NCI-H187 treated with DMSO at 0.1 percent for 48 hours (cell line): ENCODE data around the gene TDRD6.

Experiments
- DNase-seq: peaks from one replicate; lab custom pipeline; 2025; lab: John Stamatoyannopoulos, UW

The TDRD6 gene

DNA sequence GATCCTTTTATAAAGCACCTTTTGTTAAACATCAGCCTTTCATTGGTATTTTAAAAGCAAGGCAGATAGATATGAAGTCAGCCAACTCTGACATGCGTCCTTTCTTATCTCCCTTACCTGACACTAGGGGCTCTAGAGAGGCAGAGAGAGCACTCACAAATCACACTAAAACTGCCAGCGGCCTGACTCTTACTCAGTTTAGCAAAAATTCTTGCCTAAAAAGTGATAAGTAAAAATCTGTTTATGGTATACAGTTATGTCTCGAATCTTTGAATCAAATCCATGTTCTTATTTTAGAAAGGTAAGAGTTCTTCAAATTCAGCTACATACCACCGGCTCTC lies 10.4 kb upstream of the TDRD6 start:
- no peak for DNase-seq

DNA sequence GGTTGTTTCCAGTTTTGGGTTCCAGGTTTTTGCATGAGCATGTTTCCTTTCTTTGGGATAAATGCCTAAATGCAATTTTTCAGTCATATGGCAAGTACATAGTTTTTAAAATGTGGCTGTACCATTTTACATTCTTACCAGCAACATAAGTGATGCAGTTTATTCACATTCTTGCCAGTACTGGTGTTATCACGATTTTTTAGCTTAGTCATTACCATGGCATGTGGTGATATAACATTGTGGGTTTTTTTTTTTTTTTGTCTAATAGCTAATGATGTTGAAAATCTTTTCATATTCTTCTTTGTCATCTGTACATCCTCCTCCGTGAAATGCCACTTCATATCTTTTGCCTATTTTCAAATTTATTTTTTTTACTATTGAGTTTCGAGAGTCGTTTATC lies 2.9 kb upstream of the TDRD6 start:
- no peak for DNase-seq

DNA sequence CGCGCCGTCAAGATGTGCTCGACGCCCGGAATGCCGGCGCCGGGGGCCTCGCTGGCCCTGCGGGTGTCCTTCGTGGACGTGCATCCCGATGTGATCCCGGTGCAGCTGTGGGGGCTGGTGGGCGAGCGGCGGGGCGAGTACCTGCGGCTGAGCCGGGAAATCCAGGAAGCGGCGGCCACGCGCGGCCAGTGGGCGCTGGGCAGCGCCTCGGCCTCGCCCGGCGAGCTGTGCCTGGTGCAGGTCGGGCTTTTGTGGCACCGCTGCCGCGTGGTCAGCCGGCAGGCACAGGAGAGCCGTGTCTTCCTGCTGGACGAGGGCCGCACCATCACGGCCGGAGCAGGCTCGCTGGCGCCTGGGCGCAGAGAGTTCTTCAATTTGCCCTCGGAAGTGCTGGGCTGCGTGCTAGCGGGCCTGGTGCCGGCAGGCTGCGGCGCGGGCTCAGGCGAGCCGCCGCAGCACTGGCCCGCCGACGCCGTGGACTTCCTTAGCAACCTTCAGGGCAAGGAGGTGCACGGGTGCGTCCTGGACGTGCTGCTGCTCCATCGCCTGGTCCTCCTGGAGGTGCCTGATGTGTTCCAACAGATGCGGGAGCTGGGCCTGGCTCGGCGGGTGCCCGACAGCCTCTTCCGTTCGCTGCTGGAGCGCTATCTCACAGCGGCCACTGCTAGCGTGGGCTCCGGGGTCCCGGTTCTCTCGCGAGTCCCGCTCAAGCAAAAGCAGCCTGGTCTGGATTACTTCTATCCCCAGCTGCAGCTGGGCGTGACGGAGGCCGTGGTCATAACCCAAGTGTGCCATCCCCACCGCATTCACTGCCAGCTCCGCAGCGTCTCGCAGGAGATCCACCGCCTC lies 656 bp downstream of the TDRD6 start:
- no peak for DNase-seq

DNA sequence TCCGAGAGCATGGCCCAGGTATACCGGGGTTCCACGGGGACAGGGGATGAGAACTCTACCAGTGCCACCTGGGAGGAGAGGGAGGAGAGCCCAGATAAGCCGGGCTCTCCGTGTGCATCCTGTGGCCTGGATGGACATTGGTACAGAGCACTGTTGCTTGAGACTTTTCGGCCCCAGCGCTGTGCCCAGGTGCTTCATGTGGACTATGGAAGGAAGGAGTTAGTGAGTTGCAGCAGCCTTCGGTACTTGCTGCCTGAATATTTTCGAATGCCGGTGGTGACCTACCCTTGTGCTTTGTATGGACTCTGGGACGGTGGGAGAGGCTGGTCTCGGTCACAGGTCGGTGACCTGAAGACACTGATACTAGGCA lies 1.3 kb downstream of the TDRD6 start:
- DNase-seq = no peak

DNA sequence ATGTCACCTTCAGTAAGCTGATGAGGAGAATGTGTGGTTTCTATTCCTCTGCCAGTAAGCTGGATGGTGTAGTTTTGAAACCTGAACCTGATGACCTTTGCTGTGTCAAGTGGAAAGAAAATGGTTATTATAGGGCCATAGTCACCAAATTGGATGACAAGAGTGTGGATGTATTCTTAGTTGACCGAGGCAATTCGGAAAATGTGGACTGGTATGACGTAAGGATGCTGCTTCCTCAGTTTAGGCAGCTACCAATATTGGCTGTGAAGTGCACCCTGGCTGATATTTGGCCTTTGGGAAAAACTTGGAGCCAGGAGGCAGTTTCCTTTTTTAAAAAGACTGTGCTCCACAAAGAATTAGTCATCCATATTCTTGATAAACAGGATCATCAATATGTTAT lies 2.0 kb downstream of the TDRD6 start:
- DNase-seq = no peak

DNA sequence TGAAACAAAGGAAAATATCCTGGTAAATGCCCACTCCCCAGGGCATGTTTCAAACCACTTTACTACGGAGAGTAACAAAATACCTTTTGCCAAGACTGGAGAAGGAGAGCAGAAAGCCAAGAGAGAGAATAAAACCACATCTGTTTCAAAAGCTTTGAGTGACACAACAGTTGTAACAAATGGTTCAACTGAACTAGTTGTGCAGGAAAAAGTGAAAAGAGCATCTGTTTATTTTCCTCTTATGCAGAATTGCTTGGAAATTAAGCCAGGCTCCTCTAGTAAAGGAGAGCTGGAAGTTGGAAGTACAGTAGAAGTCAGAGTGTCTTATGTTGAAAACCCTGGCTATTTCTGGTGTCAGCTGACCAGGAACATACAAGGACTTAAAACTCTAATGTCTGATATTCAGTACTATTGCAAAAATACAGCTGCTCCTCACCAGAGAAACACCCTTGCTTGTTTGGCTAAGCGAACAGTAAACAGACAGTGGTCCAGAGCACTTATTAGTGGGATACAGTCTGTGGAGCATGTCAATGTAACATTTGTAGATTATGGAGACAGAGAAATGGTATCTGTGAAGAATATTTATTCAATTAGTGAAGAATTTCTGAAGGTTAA lies 2.6 kb downstream of the TDRD6 start:
- no peak for DNase-seq

DNA sequence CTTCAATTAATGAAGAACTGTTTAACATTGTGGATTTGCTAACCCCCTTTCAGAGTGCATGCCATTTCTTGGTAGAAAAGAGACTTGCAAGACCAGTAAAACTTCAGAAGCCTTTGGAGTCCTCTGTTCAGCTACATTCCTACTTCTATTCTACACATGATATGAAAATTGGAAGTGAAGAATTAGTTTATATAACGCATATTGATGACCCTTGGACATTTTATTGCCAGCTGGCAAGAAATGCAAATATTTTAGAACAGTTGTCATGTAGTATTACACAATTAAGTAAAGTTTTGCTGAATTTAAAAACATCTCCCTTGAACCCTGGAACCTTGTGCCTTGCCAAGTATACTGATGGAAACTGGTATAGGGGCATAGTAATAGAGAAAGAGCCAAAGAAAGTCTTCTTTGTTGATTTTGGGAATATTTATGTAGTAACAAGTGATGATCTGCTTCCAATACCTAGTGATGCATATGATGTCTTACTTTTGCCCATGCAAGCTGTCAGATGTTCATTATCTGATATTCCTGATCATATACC lies 3.3 kb downstream of the TDRD6 start:
- no peak for DNase-seq

DNA sequence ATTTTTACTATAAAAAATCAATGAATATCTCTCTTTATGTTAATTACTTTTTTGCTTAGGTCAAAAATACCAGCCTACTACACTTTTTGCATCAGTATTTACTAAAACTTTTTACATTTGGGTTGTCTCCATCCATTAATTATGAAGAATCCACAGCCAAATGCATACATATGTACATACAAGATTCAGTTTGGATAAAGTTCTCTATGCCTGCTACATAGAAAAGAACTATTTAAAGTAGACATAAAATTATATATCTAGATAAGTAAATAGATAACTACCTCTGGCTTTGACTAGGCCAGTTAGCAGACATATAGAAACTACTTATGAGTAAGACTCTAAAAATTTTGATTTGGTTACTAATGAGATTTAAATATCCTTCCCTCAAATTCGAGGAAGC lies 12.3 kb downstream of the TDRD6 start:
- no peak for DNase-seq

DNA sequence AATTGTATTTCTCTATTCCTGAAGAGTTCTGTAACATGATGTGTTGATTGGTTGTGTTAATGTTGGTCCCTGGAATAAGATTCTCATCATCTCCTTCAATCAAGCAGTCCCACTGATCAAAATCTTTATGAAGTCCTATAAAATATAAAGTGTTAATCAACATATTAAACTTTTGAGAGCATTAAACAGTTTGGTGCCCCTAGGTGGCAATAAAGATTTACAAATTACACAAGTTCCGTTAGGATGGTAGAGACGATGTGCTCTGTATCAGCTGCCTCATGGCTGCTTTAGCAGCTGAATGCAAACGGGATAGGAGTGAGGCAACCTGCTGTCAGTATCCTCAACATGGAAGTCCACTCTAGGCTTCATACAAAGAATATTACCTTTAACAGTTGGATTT lies 16.9 kb downstream of the TDRD6 start:
- no peak for DNase-seq

DNA sequence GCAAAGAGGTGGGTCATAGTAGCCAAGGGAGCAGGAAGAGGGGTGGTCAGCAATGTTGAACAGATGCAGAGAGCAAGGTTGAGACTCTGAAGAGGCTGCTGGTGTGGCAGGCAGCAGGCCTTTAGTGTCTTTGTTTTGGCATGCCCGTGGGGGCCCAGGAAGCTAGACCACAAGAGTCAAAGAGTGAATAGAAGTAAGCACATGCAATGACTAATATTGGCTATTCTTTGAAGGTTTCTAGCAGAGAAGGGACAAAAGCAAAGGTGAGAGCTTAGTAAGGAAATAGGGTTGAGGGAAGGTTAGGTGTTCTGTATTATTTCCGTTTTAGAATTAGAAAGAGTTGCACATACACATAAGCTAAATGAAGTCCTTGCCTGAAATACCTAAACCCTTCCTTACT lies 18.8 kb downstream of the TDRD6 start:
- DNase-seq = no peak

DNA sequence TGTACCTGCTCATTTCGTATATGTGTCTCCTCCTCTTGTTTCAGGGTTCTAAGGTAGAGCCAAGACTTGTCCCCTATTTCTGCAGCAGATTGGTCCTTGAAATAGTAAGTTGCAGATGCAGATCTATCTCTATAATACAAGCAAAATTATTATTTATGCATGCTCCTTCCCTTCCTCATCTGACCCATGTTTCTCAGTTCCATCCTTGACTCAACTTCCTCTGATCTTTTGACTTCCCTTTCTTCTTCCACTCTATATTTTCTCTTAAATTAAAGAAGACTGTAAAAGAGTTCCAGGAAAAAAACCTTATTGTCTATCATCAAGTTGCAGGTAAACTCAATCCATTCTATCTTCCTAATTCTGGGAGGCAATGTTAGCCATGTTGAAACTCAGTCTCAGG lies 23.8 kb downstream of the TDRD6 start:
- no peak for DNase-seq

DNA sequence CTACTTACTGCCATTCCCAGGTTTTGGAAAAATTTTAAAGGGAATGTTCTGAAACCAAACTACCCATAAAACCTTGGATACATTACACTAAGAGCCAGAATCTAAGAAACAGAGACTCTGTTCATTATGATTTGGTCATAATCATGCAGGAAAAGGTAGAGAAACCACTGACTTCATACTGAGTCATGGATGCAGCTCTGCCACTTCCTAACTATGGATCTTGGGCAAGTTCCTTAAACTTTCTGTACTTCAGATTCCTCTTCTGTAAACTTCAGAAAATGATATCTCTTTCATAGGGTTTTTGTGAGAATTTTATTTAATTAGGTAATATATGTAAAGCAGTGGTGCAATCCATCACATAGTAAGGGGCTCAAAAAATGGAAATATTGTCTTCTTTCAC lies 27.5 kb downstream of the TDRD6 start:
- no peak for DNase-seq

DNA sequence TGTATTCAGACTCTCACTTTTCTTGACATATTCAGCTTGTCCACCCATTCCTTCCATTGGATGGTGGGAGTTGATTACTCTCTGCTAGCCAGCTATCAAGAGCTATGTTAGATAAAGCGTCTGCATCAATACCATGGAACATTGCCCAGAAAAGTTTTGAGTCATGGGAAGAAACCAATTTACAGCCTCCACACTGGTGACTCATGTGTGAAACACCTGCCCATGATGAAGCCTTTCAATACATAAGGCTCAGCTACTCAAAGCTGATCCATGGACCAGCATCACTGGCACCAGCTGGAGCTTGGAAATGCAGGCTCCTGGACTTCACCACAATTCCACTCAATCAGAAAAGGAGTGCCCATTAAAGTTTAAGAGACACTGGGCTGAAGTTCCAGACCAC lies 31.4 kb downstream of the TDRD6 start:
- DNase-seq = no peak

DNA sequence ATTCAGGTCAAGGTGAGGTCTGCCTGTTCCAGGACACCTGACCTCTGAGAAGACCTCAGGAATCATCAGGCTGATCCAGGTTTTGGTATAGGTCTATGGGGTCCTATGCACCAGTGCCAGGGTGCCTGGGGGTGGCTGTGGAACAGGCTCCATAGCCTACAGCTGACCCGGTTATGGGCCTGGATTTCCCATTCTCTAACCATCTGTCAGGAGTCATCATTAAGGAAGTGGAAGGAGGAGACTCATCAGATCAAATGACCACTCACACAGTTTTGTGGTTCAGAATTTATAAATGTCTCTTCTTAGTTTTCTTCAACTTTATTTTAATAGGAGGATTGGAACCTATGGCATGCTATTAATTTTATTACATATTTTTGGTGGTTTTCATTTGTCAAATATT lies 32.7 kb downstream of the TDRD6 start:
- DNase-seq = no peak

DNA sequence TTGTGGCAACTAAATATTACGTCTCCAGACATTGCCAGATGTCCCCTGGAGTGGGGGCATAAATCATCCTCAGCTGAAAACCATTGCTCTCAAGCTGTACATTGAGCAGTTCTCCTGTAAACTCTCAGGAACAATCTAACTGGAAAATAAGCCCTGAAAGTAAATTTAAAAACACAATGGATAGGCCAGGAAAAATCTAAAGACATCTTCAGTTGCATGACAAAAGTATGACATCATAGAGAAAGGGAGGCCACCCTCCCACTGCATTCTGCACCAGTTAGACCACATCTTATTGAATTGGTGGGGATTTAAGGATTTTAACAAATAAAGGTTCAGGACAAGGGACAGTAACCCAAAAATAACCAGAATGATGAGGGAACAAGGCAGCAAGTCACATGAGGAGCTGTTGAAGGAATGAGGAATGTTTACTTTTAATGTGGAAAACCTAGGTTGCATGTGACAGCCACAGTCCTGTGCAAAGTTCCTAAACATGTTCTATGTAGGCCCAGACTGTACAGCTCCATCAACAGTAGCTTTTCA lies 42.2 kb downstream of the TDRD6 start:
- DNase-seq = no peak

DNA sequence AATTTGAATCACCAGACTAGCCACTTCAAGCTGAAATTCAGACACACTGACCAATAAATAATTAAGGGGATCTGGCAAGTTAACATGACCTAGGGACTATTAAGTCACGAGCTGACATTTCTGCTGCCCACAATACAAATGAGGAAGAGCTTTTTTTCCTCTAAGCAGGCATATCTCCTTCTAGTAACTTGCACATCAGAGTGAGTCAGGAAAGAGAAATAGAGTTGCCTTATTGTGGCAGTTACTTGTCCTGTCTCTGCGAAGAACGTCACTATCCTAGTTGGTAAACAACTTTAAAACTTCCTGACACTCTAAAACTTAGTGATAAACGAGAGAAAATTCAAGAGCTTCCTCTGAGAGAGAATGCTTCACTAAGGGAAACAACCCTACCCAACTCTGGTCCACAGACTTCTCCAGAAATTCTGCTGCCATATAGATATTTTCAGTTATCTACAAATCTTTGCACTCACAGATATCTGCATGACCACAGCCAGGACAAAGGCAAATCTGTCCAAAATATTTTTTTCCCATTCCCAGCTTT lies 43.3 kb downstream of the TDRD6 start:
- DNase-seq = no peak

DNA sequence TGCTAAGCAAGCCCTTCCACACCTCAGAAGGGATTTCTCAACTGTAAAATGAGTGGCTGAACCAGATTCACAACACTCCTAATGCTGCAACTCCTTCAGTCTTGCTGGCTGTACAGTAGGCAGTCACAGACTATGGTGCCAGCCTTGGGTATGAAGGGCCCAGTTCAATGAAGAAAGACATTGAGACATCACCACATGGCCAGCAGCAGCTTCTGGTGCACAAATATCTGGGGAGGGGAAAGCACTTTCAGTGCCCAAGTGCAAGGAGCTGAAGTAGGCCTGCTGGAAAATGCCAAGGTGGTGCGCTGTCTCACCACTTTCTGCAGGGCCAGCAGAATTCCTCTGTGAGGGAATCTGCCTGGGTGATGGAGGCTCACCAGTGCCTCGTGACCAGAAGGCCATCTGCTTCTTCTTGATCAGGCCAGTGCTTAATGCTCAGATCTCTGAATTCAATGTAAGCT lies 45.7 kb downstream of the TDRD6 start:
- DNase-seq = no peak

DNA sequence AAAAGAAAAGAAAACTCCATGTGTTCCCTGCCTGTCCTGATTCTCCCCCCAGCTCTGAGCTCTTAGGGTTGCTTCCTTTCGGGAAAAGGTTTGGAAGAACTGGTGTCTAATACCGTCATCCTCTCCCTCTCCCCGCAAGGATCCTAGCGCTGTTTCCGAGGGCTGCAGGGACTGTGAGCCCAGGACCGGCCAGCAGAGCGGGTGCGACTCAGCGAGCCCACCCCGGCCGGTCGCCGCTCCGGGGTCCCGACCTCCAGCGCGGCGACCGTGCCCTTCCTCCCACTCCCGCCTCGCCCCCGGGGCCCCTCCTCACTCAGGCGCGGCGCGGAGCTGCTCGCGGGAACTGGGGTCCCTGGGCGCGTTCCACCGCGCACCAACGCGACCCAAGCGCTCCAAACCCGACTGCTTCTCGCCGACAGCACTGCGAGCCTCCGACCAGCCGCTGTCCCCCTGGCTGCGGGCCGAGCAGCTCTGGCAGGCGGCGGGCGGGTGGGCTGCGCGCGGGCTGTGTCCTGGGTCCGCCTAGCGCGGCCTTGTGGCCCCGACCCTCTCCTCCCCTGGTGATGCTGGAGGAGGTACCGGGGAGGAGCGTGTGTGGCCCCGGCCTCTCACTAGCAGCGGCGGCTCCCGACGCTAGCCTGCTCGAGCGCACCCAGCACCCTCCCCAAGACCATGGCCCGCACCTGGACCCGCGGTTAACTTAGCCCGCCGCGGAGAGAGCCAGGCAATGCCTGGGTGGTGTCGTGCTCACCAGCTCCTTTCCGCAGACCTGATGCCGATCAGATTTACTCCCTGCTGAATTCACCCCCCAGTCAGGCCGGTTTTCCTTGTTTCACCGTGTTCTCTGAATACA lies 47.4 kb downstream of the TDRD6 start, which contains the start of gene PLA2G7:
TSS of gene PLA2G7 (minus strand) at position 509 of the 853 bp plus-strand sequence. CDS start 12,484 bp downstream, outside the sequence.
- no peak for DNase-seq

DNA sequence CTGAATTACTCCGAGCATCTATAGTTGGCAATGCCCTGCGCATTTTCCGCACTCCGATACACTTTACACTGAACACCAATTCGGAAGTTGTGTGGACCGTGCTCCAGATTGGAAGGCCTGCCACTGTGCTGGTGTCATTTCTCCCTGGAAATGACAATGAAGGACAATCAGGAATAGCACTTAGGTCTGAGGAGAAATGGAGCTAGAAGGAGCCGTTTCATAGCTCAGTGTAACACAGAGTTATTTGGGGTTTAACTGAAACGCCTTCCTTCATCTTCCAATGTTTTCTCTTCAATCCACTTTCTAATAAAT lies 48.0 kb downstream of the TDRD6 start:
- no peak for DNase-seq

DNA sequence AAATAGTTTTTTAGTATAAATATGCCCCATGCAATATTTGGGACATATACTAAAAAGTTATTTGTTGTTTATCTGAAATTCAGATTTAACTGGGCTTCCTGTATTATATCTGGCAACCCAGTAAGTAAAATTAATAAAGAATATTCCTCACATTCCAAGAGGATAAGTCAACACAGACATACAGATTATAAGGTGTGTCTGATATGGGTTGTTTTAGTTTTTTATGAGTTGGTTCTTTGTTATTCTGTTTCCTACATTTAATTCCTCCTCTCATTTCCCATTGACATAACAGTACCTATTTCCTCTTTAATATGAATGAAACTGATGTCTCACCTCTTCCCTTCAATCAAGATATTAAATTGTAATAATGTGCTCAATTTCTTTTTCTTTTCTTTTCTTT lies 49.2 kb downstream of the TDRD6 start:
- no peak for DNase-seq

DNA sequence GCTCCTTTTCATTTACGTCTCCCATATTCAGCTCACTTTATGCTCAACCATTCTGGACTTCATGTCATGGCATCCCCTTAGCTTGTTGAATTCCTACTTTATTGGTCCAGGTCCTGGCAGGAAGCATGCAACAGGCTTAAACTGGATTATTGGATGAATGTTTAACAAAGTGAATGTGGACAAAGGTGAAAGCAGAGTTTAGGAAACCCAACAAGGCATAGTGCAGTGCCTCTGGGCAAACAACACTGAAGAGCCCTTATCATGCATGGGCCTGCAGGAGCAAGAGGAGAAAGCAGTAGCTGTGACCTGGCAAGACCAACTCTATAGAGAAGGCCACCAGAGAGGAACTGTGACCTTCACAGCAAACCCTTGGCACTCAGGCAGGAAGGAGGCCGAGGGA lies 53.8 kb downstream of the TDRD6 start:
- no peak for DNase-seq

DNA sequence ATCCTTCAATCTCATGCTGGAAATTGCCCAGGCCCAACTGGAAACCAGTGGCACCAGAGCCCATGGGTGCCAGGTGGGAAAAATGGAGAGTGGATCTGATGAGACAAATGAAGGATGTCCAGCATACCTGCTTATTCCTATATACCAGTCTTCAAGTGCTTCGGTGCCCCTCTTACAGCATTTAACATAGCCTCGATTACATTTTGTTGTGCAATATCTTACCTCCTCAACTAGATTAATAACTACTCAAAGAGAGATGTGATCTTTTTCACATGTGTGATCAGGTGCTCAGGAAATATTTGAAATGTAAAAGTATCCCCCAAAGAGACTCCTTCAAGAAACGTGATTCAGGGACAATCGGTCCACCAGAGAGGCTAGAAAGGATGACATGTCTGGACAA lies 54.2 kb downstream of the TDRD6 start:
- DNase-seq = no peak
